NCI-H82 treated with DMSO at 0.1 percent for 48 hours (cell line): ENCODE results near the gene ANKFY1.
"Not testable (repeated sequence)": the region's sequence is repeated elsewhere in the genome, so short reads cannot be mapped to it uniquely, and the experiment has no call there.

Experiments
- DNase-seq: peaks from one replicate; lab custom pipeline; 2025; ENCODE audit not compliant: unreplicated experiment; lab: John Stamatoyannopoulos, UW

The ANKFY1 gene

GRCh38 chr17:4219241-4219640 lies 44.5 kb downstream of the ANKFY1 start:
- no peak for DNase-seq

GRCh38 chr17:4215882-4216570 lies 47.8 kb downstream of the ANKFY1 start:
- peak; percentile 16 for DNase-seq

- no peak for DNase-seq
These were observed 49.6 kb downstream of the ANKFY1 start for GRCh38 chr17:4214157-4214556.

GRCh38 chr17:4209611-4210010 lies 54.2 kb downstream of the ANKFY1 start:
- DNase-seq: no peak

GRCh38 chr17:4208238-4208637 lies 55.5 kb downstream of the ANKFY1 start:
- DNase-seq: no peak

- DNase-seq: no peak
These were observed 56.8 kb downstream of the ANKFY1 start for GRCh38 chr17:4206962-4207361.

- no peak for DNase-seq
These were observed 57.9 kb downstream of the ANKFY1 start for GRCh38 chr17:4205917-4206316.

- no peak for DNase-seq
These were observed 59.0 kb downstream of the ANKFY1 start for GRCh38 chr17:4204710-4205173.

- no peak for DNase-seq
These were observed 59.6 kb downstream of the ANKFY1 start for GRCh38 chr17:4204190-4204589.

- DNase-seq: no peak
These were observed 62.6 kb downstream of the ANKFY1 start for GRCh38 chr17:4201226-4201625.

- DNase-seq: peak; percentile 6
These were observed 63.9 kb downstream of the ANKFY1 start for GRCh38 chr17:4199818-4200402.

- DNase-seq: no peak
These were observed 64.8 kb downstream of the ANKFY1 start for GRCh38 chr17:4198995-4199394.

- DNase-seq: no peak
These were observed 68.5 kb downstream of the ANKFY1 start for GRCh38 chr17:4195306-4195705.

GRCh38 chr17:4194796-4195195 lies 69.0 kb downstream of the ANKFY1 start:
- no peak for DNase-seq

GRCh38 chr17:4190791-4191190 lies 73.0 kb downstream of the ANKFY1 start:
- not testable (repeated sequence) for DNase-seq

GRCh38 chr17:4189280-4189679 lies 74.5 kb downstream of the ANKFY1 start:
- DNase-seq: no peak

GRCh38 chr17:4188076-4188475 lies 75.7 kb downstream of the ANKFY1 start:
- DNase-seq: no peak

GRCh38 chr17:4187076-4187475 lies 76.7 kb downstream of the ANKFY1 start:
- DNase-seq: no peak

- no peak for DNase-seq
These were observed 77.4 kb downstream of the ANKFY1 start for GRCh38 chr17:4186357-4186881.

GRCh38 chr17:4185656-4186055 lies 78.1 kb downstream of the ANKFY1 start:
- no peak for DNase-seq

- no peak for DNase-seq
These were observed 79.0 kb downstream of the ANKFY1 start for GRCh38 chr17:4184811-4185210.

GRCh38 chr17:4182043-4182442 lies 81.7 kb downstream of the ANKFY1 start:
- DNase-seq: no peak

- no peak for DNase-seq
These were observed 83.0 kb downstream of the ANKFY1 start for GRCh38 chr17:4180791-4181190.
